UCSD-AML1 (cell line): ENCODE measurements around the gene TMEM229B.

Experiments
- DNase-seq: peaks from one replicate; lab custom pipeline; 2025; ENCODE audit not compliant: unreplicated experiment; lab: John Stamatoyannopoulos, UW

TMEM229B gene

GRCh38 chr14:67487332-67487731 lies 1.2 kb downstream of the TMEM229B start:
- DNase-seq: no peak

GRCh38 chr14:67486890-67487289 lies 1.6 kb downstream of the TMEM229B start:
- DNase-seq: no peak

- peak; percentile 40 for DNase-seq
These were observed 2.9 kb downstream of the TMEM229B start for GRCh38 chr14:67485501-67486095.

- DNase-seq: no peak
These were observed 4.8 kb downstream of the TMEM229B start for GRCh38 chr14:67483579-67484285.

GRCh38 chr14:67482231-67483164 lies 6.0 kb downstream of the TMEM229B start:
- DNase-seq: no peak

GRCh38 chr14:67480011-67480410 lies 8.5 kb downstream of the TMEM229B start:
- no peak for DNase-seq

- DNase-seq: no peak
These were observed 9.8 kb downstream of the TMEM229B start for GRCh38 chr14:67478800-67479084.

- no peak for DNase-seq
These were observed 10.4 kb downstream of the TMEM229B start for GRCh38 chr14:67477926-67478799.

GRCh38 chr14:67474366-67474765 lies 14.2 kb downstream of the TMEM229B start:
- DNase-seq: no peak

GRCh38 chr14:67473290-67474082 lies 15.0 kb downstream of the TMEM229B start:
- no peak for DNase-seq

GRCh38 chr14:67472726-67473125 lies 15.8 kb downstream of the TMEM229B start:
- no peak for DNase-seq

GRCh38 chr14:67469954-67470353 lies 18.6 kb downstream of the TMEM229B start:
- no peak for DNase-seq

GRCh38 chr14:67468378-67468730 lies 20.2 kb downstream of the TMEM229B start:
- DNase-seq: no peak

- no peak for DNase-seq
These were observed 21.4 kb downstream of the TMEM229B start for GRCh38 chr14:67467134-67467533.

- no peak for DNase-seq
These were observed 23.6 kb downstream of the TMEM229B start for GRCh38 chr14:67464879-67465278.

- no peak for DNase-seq
These were observed 24.1 kb downstream of the TMEM229B start for GRCh38 chr14:67464377-67464776.

GRCh38 chr14:67463900-67464299 lies 24.6 kb downstream of the TMEM229B start:
- no peak for DNase-seq

GRCh38 chr14:67461996-67462395 lies 26.5 kb downstream of the TMEM229B start:
- DNase-seq: no peak

GRCh38 chr14:67461341-67461985 lies 27.1 kb downstream of the TMEM229B start:
- no peak for DNase-seq

GRCh38 chr14:67459336-67459735 lies 29.2 kb downstream of the TMEM229B start:
- no peak for DNase-seq
